ENCODE data around the gene ZSCAN4. TPM values are rescaled to one million over a fixed set of nuclear protein-coding genes. Genes with fewer than 3 reads are reported as not detected.

The ZSCAN4 gene
- total RNA-seq, 1 experiment from 2014 or later: not detected

DNA sequence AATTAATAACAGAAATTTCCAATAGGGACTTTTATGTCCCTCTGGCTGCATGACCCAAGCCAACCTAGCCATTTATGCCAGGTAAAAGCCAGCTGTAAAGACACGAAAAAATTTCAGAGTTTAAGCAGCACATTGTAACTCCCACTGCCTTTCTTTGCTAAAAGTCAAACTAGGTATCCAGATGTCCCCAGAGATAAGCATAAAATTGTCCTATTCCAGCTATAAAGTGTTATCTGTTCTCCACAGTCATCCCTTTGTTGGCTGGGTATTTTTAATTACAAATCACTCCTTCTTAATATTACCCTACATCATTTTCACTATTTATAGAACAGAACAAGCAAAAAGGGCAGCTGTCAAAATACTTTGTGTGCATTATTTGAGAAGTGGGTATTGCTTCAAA, 43.5 kb downstream of the ZSCAN4 start:
- Histone ChIP-seq H3K4me1 (ENCODE audit: control insufficient read depth, insufficient read depth, low read length) (no peaks in the 10 kb centered on the region), H3K36me3 (ENCODE audit: control insufficient read depth, insufficient read depth, low read length) (no peaks in the 10 kb centered on the region), H3K9me3 (ENCODE audit: control insufficient read depth, insufficient read depth, low read depth, low read length) (peaks cover 36% of the 10 kb centered on the region; the same call in 1 of the 2 replicates), H3K4me3 (ENCODE audit: low read depth in 2 of 2, low read length in 2 of 2) (no peak overlapping the region), H3K27ac (ENCODE audit: low read length) (no peak overlapping the region), H3K27me3 (ENCODE audit: control insufficient read depth, insufficient read depth, low read length) (no peaks in the 10 kb centered on the region)
- intact Hi-C loops (cut with micrococcal nuclease; ENCODE audit: unreplicated experiment): no loop called here
- no TSS peak for BruUV-seq (replicated peaks)
- TF ChIP-seq SIN3A (IDR thresholded peaks at IDR 0.05; ENCODE audit: borderline replicate concordance, insufficient read depth, low read depth, low read length) (no peak), POLR2AphosphoS5 (IDR thresholded peaks at IDR 0.05; ENCODE audit: low read depth, low read length) (no peak), TCF7L2 (IDR thresholded peaks at IDR 0.05; ENCODE audit: low read depth, low read length) (no peak)
- TF ChIP-seq, protein P1, sequence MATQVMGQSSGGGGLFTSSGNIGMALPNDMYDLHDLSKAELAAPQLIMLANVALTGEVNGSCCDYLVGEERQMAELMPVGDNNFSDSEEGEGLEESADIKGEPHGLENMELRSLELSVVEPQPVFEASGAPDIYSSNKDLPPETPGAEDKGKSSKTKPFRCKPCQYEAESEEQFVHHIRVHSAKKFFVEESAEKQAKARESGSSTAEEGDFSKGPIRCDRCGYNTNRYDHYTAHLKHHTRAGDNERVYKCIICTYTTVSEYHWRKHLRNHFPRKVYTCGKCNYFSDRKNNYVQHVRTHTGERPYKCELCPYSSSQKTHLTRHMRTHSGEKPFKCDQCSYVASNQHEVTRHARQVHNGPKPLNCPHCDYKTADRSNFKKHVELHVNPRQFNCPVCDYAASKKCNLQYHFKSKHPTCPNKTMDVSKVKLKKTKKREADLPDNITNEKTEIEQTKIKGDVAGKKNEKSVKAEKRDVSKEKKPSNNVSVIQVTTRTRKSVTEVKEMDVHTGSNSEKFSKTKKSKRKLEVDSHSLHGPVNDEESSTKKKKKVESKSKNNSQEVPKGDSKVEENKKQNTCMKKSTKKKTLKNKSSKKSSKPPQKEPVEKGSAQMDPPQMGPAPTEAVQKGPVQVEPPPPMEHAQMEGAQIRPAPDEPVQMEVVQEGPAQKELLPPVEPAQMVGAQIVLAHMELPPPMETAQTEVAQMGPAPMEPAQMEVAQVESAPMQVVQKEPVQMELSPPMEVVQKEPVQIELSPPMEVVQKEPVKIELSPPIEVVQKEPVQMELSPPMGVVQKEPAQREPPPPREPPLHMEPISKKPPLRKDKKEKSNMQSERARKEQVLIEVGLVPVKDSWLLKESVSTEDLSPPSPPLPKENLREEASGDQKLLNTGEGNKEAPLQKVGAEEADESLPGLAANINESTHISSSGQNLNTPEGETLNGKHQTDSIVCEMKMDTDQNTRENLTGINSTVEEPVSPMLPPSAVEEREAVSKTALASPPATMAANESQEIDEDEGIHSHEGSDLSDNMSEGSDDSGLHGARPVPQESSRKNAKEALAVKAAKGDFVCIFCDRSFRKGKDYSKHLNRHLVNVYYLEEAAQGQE (IDR thresholded peaks at IDR 0.05; ENCODE audit: insufficient read depth in 1 of 2, low read depth in 2 of 2, low read length in 1 of 2): no peak
- TF ChIP-seq, protein P2, sequence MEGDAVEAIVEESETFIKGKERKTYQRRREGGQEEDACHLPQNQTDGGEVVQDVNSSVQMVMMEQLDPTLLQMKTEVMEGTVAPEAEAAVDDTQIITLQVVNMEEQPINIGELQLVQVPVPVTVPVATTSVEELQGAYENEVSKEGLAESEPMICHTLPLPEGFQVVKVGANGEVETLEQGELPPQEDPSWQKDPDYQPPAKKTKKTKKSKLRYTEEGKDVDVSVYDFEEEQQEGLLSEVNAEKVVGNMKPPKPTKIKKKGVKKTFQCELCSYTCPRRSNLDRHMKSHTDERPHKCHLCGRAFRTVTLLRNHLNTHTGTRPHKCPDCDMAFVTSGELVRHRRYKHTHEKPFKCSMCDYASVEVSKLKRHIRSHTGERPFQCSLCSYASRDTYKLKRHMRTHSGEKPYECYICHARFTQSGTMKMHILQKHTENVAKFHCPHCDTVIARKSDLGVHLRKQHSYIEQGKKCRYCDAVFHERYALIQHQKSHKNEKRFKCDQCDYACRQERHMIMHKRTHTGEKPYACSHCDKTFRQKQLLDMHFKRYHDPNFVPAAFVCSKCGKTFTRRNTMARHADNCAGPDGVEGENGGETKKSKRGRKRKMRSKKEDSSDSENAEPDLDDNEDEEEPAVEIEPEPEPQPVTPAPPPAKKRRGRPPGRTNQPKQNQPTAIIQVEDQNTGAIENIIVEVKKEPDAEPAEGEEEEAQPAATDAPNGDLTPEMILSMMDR (IDR thresholded peaks at IDR 0.05): no peak
- no peak for ATAC-seq
- ChIA-PET CTCF (no interaction called here), POLR2A (no interaction called here)
- no peak for DNase-seq (ENCODE audit: low read depth, low spot score)
- in situ Hi-C loops (cut with HindIII; ENCODE audit: low pct_unique_long_range_greater_than_20kb, low sequenced_read_pairs): no loop called here

- Histone ChIP-seq H3K9me3 (ENCODE audit: control insufficient read depth, insufficient read depth, low read depth, low read length) (peaks cover 66% of the 10 kb centered on the region; the same call in 1 of the 2 replicates), H3K27ac (ENCODE audit: low read length) (no peak overlapping the region), H3K4me1 (ENCODE audit: control insufficient read depth, insufficient read depth, low read length) (no peaks in the 10 kb centered on the region), H3K4me3 (ENCODE audit: low read depth in 2 of 2, low read length in 2 of 2) (no peak overlapping the region), H3K36me3 (ENCODE audit: control insufficient read depth, insufficient read depth, low read length) (no peaks in the 10 kb centered on the region), H3K27me3 (ENCODE audit: control insufficient read depth, insufficient read depth, low read length) (no peaks in the 10 kb centered on the region)
- no peak for DNase-seq (ENCODE audit: low read depth, low spot score)
- in situ Hi-C loops (cut with HindIII; ENCODE audit: low pct_unique_long_range_greater_than_20kb, low sequenced_read_pairs): no loop called here
- no peak for ATAC-seq
- TF ChIP-seq POLR2AphosphoS5 (IDR thresholded peaks at IDR 0.05; ENCODE audit: low read depth, low read length): no peak
- TF ChIP-seq, protein P2 (IDR thresholded peaks at IDR 0.05): no peak
- no peak for TF ChIP-seq SIN3A (IDR thresholded peaks at IDR 0.05; ENCODE audit: borderline replicate concordance, insufficient read depth, low read depth, low read length)
- no peak for TF ChIP-seq TCF7L2 (IDR thresholded peaks at IDR 0.05; ENCODE audit: low read depth, low read length)
- TF ChIP-seq, protein P1 (IDR thresholded peaks at IDR 0.05; ENCODE audit: insufficient read depth in 1 of 2, low read depth in 2 of 2, low read length in 1 of 2): no peak
- intact Hi-C loops (cut with micrococcal nuclease; ENCODE audit: unreplicated experiment): no loop called here
- ChIA-PET CTCF (no interaction called here), POLR2A (no interaction called here)
- no TSS peak for BruUV-seq (replicated peaks)
These were observed 50.7 kb downstream of the ZSCAN4 start for GRCh38 chr19:57719424-57719823.
